Breast epithelium (tissue), 4 donors: ENCODE measurements around the gene CHMP3. TPM values are rescaled to one million over a fixed set of nuclear protein-coding genes. Genes with fewer than 3 reads are reported as not detected.
"Not testable (repeated sequence)": the region's sequence is repeated elsewhere in the genome, so short reads cannot be mapped to it uniquely, and the experiment has no call there.

Experiments
- DNase-seq, 2 donors: peaks; one replicate each; pipeline ENCODE4 v3.0.0-alpha.2; 2019; ENCODE audit warnings: low spot score in 2 of 2
- H3K27ac ChIP-seq, 2 donors: fragments of 200-600 bp; sonication (generic) in 1 of 2; one replicate each; pipeline ENCODE4 v1.5.1; 2016 to 2019; ENCODE audit warnings: mild to moderate bottlenecking in 1 of 2
- H3K27me3 ChIP-seq, 2 donors: fragments of 200-600 bp; sonication (generic) in 1 of 2; one replicate each; pipeline versions ENCODE4 v1.5.1 to v1.6.0; 2017 to 2019; ENCODE audit warnings: control low read depth in 1 of 2, mild to moderate bottlenecking in 1 of 2
- H3K36me3 ChIP-seq: fragments of 200-600 bp; one replicate; pipeline ENCODE4 v1.5.1; 2019
- H3K4me1 ChIP-seq, 2 donors: fragments of 200-600 bp; sonication (generic); one replicate each; pipeline ENCODE4 v1.5.1; 2016 to 2019; ENCODE audit warnings: control low read depth in 1 of 2
- H3K4me3 ChIP-seq, 3 donors: fragments of 200-600 bp; sonication (generic); 1 replicate in 2 of 3; 2 replicates in 1 of 3; pipeline ENCODE4 v1.5.1; 2016 to 2019; ENCODE audit warnings: mild to moderate bottlenecking in 3 of 3, moderate library complexity in 2 of 3
- H3K9me3 ChIP-seq, 2 donors: fragments of 200-600 bp; sonication (generic) in 1 of 2; one replicate each; pipeline ENCODE4 v1.5.1; 2016 to 2019; ENCODE audit warnings: control low read depth in 1 of 2
- POLR2A ChIP-seq: fragments of 450-650 bp; IDR thresholded peaks from one replicate; pipeline ENCODE4 v1.6.1; 2016; ENCODE audit warnings: antibody characterized with exemption, mild to moderate bottlenecking, moderate library complexity
- POLR2AphosphoS5 ChIP-seq, 3 donors: sonication (generic); formaldehyde crosslinking; IDR thresholded peaks; one replicate each; pipeline ENCODE4 v1.6.1; 2017; ENCODE audit warnings: antibody characterized with exemption in 3 of 3
- intact Hi-C: fragments of 100-400 bp; cut with DNase I; formaldehyde crosslinking; loops from one replicate; pipeline ENCODE4 v1.15.1; 2023; ENCODE audit warnings: low total_unique reads
- total RNA-seq, 3 donors: library from RNA; depleted of rRNA; stranded (reverse); fragments of >200 nt; gene quantifications; one replicate each; pipeline ENCODE4 v1.1.0, GENCODE V29; 2016
- TF ChIP-seq, protein P1 (sequence below), 3 donors: fragments of 450-650 bp; IDR thresholded peaks; one replicate each; pipeline ENCODE4 v1.5.1; 2016 to 2017; ENCODE audit warnings: antibody characterized with exemption in 3 of 3, mild to moderate bottlenecking in 3 of 3, moderate library complexity in 3 of 3

CHMP3 gene
- total RNA-seq, 3 donors from 2014 or later: 77.7 to 202 (median 97.3) TPM

DNA sequence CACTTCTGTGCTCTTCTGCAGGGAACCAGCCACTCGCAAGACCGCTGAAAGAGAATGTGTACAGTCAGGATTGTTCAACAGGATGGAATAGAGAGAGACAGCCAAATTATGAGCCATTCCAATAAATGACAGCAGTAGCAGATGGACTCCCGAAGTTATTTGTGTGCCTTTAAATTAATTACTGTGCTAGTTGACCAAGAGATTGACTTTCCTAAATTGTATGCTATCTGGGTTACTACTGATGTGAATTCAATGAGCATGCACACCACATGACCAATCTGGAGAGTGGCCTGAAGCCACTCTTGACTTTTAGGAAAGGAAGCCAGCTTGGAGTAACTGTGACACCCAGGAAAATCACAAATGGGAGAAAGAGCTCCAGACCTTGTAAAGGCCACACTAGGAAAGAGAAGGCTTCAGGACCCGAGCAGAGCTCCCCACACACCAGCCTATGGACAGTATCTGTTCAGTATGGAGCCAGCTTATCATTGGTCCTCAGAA, 52.8 kb downstream of the CHMP3 start:
- no peaks in the 10 kb centered on the region for H3K27me3 ChIP-seq
- TF ChIP-seq, protein P1, sequence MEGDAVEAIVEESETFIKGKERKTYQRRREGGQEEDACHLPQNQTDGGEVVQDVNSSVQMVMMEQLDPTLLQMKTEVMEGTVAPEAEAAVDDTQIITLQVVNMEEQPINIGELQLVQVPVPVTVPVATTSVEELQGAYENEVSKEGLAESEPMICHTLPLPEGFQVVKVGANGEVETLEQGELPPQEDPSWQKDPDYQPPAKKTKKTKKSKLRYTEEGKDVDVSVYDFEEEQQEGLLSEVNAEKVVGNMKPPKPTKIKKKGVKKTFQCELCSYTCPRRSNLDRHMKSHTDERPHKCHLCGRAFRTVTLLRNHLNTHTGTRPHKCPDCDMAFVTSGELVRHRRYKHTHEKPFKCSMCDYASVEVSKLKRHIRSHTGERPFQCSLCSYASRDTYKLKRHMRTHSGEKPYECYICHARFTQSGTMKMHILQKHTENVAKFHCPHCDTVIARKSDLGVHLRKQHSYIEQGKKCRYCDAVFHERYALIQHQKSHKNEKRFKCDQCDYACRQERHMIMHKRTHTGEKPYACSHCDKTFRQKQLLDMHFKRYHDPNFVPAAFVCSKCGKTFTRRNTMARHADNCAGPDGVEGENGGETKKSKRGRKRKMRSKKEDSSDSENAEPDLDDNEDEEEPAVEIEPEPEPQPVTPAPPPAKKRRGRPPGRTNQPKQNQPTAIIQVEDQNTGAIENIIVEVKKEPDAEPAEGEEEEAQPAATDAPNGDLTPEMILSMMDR (IDR thresholded peaks at IDR 0.05): no peak
- TF ChIP-seq POLR2A: no peak
- TF ChIP-seq POLR2AphosphoS5 (IDR thresholded peaks at IDR 0.05): no peak
- intact Hi-C loops: no loop called here

DNA sequence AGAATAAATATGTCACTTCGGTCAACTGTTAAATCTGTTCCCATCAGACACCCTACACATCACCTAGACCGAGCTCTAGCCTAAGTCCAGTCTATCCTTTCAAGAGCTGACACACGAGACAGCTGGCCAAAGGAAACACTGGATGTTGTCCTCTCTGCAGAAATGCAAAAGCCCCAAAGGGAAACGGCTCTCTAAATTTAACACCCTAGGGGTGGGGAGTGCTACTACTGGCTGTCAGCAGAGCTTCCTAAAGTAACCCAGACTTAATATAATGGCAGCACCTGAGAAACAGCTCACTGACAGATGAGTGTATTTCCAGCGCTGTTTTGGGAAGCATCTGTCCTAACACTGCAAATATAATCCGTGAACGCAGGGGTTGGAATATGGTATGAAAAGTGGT, 55.6 kb downstream of the CHMP3 start:
- intact Hi-C loops: no loop called here
- Histone ChIP-seq H3K27me3 (no peaks in the 10 kb centered on the region), H3K4me3 (no peak overlapping the region), H3K4me1 (no peaks in the 10 kb centered on the region), H3K9me3 (no peaks in the 10 kb centered on the region), H3K27ac (no peak overlapping the region), H3K36me3 (no peaks in the 10 kb centered on the region)
- TF ChIP-seq, protein P1 (IDR thresholded peaks at IDR 0.05): no peak
- TF ChIP-seq POLR2A (no peak), POLR2AphosphoS5 (IDR thresholded peaks at IDR 0.05) (no peak)
- no peak for DNase-seq

More for the DNA sequence above, 52.8 kb downstream of the CHMP3 start:
- Histone ChIP-seq H3K4me3 (no peak overlapping the region), H3K9me3 (no peaks in the 10 kb centered on the region), H3K27ac (no peak overlapping the region), H3K36me3 (no peaks in the 10 kb centered on the region), H3K4me1 (no peaks in the 10 kb centered on the region)
- no peak for DNase-seq

DNA sequence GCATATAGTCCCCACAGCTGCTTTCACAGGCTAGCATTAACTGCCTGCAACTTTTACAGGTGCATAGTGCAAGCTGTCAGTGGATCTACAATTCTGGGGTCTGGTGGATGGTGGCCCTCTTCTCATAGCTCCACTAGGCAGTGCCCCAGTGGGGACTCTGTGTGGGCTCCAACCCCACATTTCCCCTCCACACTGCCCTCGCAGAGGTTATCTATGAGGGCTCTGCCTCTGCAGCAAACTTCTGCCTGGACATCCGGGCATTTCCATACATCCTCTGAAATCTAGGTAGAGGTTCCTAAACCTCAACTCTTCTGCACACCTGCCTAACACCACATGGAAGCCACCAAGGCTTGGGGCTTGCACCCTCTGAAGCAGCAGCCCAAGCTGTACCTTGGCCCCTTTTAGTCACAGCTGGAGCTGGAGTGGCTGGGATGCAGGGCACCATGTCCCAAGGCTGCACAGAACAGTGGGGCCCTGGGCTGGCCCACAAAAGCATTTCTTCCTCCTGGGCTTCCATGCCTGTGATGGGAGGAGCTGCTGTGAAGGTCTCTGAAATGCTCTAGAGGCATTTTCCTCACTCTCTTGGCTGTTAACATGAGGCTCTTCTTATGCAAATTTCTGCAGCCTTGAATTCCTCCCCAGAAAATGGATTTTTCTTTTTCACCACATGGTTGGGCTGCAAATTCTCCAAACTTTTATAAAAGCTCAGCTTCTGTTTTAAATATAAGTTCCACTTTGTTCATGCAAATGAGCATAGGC, 62.7 kb downstream of the CHMP3 start:
- H3K36me3 ChIP-seq: no peaks in the 10 kb centered on the region

DNA sequence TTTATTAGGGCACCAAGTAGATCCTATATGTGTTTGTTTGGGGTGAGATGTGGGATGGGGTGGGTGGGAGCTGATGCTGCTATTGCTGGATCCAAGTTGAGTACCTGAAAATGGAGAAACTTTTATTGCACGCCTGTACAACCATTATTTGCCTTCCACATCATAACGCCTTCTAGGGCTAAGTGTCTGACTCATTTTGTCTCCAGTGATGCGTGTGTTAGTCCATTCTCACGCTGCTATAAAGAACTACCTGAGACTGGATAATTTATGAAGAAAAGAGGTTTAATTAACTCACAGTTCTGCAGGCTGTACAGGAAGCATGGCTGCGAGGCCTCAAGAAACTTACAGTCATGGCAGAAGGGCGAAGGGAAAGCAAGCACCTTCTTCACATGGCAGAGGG, 63.9 kb downstream of the CHMP3 start:
- Histone ChIP-seq H3K36me3 (no peaks in the 10 kb centered on the region), H3K27me3 (no peaks in the 10 kb centered on the region), H3K27ac (no peak overlapping the region), H3K9me3 (peaks cover 8 to 17% of the 10 kb centered on the region in 2 donors), H3K4me3 (no peak overlapping the region), H3K4me1 (no peaks in the 10 kb centered on the region)
- TF ChIP-seq, protein P1 (IDR thresholded peaks at IDR 0.05): no peak
- TF ChIP-seq POLR2AphosphoS5 (IDR thresholded peaks at IDR 0.05) (no peak), POLR2A (no peak)
- intact Hi-C loops: no loop called here
- no peak for DNase-seq

More for the DNA sequence above, 62.7 kb downstream of the CHMP3 start:
- DNase-seq: no peak
- TF ChIP-seq, protein P1 (IDR thresholded peaks at IDR 0.05): no peak
- TF ChIP-seq POLR2A (no peak), POLR2AphosphoS5 (IDR thresholded peaks at IDR 0.05) (no peak)
- H3K4me1 ChIP-seq: no peaks in the 10 kb centered on the region
- no peak overlapping the region for H3K4me3 ChIP-seq
- H3K9me3 ChIP-seq: peaks cover 8 to 17% of the 10 kb centered on the region in 2 donors
- intact Hi-C loops: no loop called here
- no peaks in the 10 kb centered on the region for H3K27me3 ChIP-seq
- H3K27ac ChIP-seq: no peak overlapping the region

DNA sequence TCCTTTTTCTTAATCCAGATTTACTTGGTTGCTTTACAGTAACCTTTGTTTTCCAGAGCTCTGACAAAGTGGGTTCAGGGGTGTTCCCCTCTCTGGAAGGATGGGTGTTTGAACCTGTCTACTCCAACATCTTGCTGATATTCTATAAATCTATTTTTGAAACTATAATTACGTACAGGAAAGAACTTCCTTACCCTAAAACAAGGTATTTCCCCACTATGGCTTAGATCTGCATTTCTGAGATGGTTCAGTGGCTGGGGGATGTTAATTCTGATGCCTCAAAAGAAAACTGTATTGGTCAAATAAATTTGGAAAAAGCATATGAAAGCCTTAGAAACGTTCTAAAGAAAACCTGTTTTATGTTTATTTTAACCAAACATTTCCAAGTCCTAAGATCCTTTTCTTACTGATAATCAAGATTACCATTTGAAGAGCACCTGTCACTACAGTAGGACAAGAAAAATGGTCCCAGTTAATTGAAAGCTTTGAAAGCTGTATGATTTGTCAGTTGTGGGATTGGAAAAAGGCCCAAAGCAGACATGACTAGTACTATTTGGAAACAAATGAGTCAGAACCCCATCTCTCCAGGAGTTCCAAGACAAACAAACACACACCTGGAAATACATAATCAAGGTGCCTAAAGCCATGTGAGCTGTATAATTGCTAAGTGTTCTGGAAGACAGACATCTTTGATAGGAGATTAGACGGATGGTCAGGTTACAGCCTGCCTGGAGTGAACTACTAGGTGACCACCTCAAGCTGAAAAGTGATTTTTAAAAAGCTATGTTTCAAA, 64.6 kb downstream of the CHMP3 start:
- no peak for TF ChIP-seq POLR2AphosphoS5 (IDR thresholded peaks at IDR 0.05)
- TF ChIP-seq, protein P1 (IDR thresholded peaks at IDR 0.05): no peak
- TF ChIP-seq POLR2A: no peak
- no peak overlapping the region for H3K4me3 ChIP-seq
- H3K27ac ChIP-seq: no peak overlapping the region
- H3K36me3 ChIP-seq: no peaks in the 10 kb centered on the region
- H3K4me1 ChIP-seq: no peaks in the 10 kb centered on the region
- no peaks in the 10 kb centered on the region for H3K27me3 ChIP-seq
- peaks cover 8 to 17% of the 10 kb centered on the region in 2 donors for H3K9me3 ChIP-seq
- DNase-seq: no peak
- intact Hi-C loops: no loop called here

DNA sequence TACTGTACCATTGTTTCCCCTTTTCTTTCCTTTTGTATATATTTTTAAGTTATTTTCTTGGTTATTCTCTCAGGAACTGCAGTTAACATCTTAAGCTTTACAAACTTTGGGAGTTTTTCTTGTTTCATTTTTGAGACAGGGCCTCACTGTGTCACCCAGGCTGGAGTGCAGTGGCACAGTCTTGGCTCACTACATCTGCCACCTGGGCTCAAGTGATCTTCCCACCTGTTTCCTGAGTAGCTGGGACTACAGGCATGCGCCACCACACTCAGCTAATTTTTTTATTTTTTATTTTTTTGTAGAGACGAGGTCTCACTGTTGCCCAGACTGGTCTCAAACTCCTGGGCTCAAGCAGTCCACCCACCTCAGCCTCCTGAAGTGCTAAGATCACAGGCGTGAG, 66.9 kb downstream of the CHMP3 start:
- intact Hi-C loops, H3K27ac ChIP-seq: not testable (repeated sequence)
- H3K36me3 ChIP-seq: peaks cover 11% of the 10 kb centered on the region

More for the DNA sequence above, 66.9 kb downstream of the CHMP3 start:
- peaks cover 8 to 17% of the 10 kb centered on the region in 2 donors for H3K9me3 ChIP-seq
- H3K4me1 ChIP-seq, H3K27me3 ChIP-seq, DNase-seq, H3K4me3 ChIP-seq: not testable (repeated sequence)
